Nephron progenitor cell (in vitro differentiated cells): ENCODE results near the gene STAC.

Experiments used
- DNase-seq: peaks from one replicate; pipeline ENCODE4 v3.0.0; 2021
- H3K27ac Mint-ChIP-seq: 2 replicates; pipeline ENCODE4 v1.8.0; 2021; ENCODE audit warnings: mild to moderate bottlenecking, moderate library complexity, mixed read lengths
- H3K27me3 Mint-ChIP-seq: 2 replicates; pipeline ENCODE4 v1.8.0; 2021; ENCODE audit warnings: mild to moderate bottlenecking, low read depth, mixed read lengths; ENCODE audit not compliant: poor library complexity
- H3K36me3 Mint-ChIP-seq: 2 replicates; pipeline ENCODE4 v1.8.0; 2021; ENCODE audit warnings: low read depth, mixed read lengths
- H3K4me1 Mint-ChIP-seq: 2 replicates; pipeline ENCODE4 v1.8.0; 2021; ENCODE audit warnings: mixed read lengths
- H3K4me3 Mint-ChIP-seq: 2 replicates; pipeline ENCODE4 v1.8.0; 2021; ENCODE audit warnings: mild to moderate bottlenecking, moderate library complexity, mixed read lengths
- H3K9me3 Mint-ChIP-seq: 2 replicates; pipeline ENCODE4 v1.8.0; 2021; ENCODE audit warnings: mild to moderate bottlenecking, moderate library complexity, mixed read lengths
- CTCF ChIP-seq: fragments of 200-600 bp; sonication (generic); IDR thresholded peaks from 2 replicates; pipeline ENCODE4 v1.5.0; 2021; ENCODE audit warnings: antibody characterized with exemption

Gene STAC

GRCh38 chr3:36482880-36483279, 102.6 kb downstream of the STAC start:
- H3K27me3 Mint-ChIP-seq = peaks cover 5% of the 10 kb centered on the region
- H3K9me3 Mint-ChIP-seq = peaks cover 7% of the 10 kb centered on the region
- H3K4me1 Mint-ChIP-seq = no peaks in the 10 kb centered on the region
- H3K4me3 Mint-ChIP-seq = no peak overlapping the region
- H3K36me3 Mint-ChIP-seq = no peaks in the 10 kb centered on the region
- no peak overlapping the region for H3K27ac Mint-ChIP-seq
- TF ChIP-seq CTCF = no peak
- no peak for DNase-seq

DNA sequence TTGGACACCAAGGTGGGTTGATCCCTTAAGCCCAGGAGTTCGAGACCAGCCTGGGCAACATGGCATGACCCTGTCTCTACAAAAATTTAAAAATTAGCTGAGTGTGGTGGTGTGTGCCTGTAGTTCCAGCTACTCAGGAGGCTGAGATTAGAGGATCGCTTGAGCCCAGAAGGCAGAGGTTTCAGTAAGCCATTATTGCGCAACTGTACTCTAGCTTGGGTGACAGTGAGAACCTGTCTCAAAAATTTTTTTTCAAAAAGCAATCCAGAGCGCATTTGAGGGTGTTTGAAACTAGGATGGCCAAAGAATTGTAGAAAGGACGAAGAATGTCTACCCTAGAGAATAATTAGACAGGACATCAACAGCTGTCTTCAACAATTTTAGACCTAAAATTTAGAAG, 103.4 kb downstream of the STAC start:
- H3K4me1 Mint-ChIP-seq = no peaks in the 10 kb centered on the region
- no peak for DNase-seq
- H3K27ac Mint-ChIP-seq = no peak overlapping the region
- H3K4me3 Mint-ChIP-seq = no peak overlapping the region
- peaks cover 5% of the 10 kb centered on the region for H3K27me3 Mint-ChIP-seq
- no peak for TF ChIP-seq CTCF
- peaks cover 7% of the 10 kb centered on the region for H3K9me3 Mint-ChIP-seq
- no peaks in the 10 kb centered on the region for H3K36me3 Mint-ChIP-seq

- no peak for DNase-seq
- H3K27me3 Mint-ChIP-seq = peaks cover 5% of the 10 kb centered on the region
- TF ChIP-seq CTCF = no peak
- H3K4me1 Mint-ChIP-seq = no peaks in the 10 kb centered on the region
- H3K27ac Mint-ChIP-seq = no peak overlapping the region
- H3K36me3 Mint-ChIP-seq = no peaks in the 10 kb centered on the region
- H3K9me3 Mint-ChIP-seq = peaks cover under 1% of the 10 kb centered on the region
- H3K4me3 Mint-ChIP-seq = no peak overlapping the region
Measured at GRCh38 chr3:36484386-36484785, 104.1 kb downstream of the STAC start.

- no peaks in the 10 kb centered on the region for H3K36me3 Mint-ChIP-seq
- peaks cover 5% of the 10 kb centered on the region for H3K27me3 Mint-ChIP-seq
- DNase-seq = no peak
- TF ChIP-seq CTCF = no peak
- no peak overlapping the region for H3K4me3 Mint-ChIP-seq
- H3K27ac Mint-ChIP-seq = no peak overlapping the region
- no peaks in the 10 kb centered on the region for H3K4me1 Mint-ChIP-seq
- H3K9me3 Mint-ChIP-seq = no peaks in the 10 kb centered on the region
Measured at GRCh38 chr3:36486009-36486795, 105.9 kb downstream of the STAC start.

DNA sequence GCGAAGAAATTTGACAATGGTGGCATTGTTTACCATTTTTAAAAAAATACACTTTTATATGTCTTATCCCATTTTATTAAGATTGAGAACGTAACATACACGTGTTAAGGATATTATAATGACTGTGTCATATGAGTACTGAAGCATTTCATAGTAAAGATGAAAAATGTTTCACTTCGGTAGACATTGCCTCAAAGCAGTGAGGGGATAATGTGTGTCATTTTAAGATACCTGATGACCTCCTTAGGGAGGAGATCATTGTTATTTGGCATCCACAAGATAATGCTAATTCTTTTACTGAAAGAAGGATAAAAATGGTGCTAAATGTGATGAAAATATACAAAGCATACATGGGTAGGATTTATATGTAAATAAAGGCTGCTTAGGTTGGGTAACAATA, 107.3 kb downstream of the STAC start:
- no peak for DNase-seq
- TF ChIP-seq CTCF = no peak
- H3K9me3 Mint-ChIP-seq = no peaks in the 10 kb centered on the region
- H3K4me3 Mint-ChIP-seq = no peak overlapping the region
- H3K27me3 Mint-ChIP-seq = peaks cover 2% of the 10 kb centered on the region
- no peaks in the 10 kb centered on the region for H3K36me3 Mint-ChIP-seq
- no peaks in the 10 kb centered on the region for H3K4me1 Mint-ChIP-seq
- no peak overlapping the region for H3K27ac Mint-ChIP-seq
